Esophagus muscularis mucosa (tissue), 4 donors: ENCODE data around the gene EMILIN1. TPM values are rescaled to one million over a fixed set of nuclear protein-coding genes. Genes with fewer than 3 reads are reported as not detected.

Source experiments
- DNase-seq: peaks from one replicate; pipeline ENCODE4 v3.0.0-alpha.2; 2017; ENCODE audit errors: extremely low spot score
- H3K27ac ChIP-seq, 4 donors: fragments of 200-600 bp; sonication (generic); replicated peaks in 1 of 4; 1 replicate in 3 of 4; 2 replicates in 1 of 4; pipeline ENCODE4 v1.5.1; 2016 to 2019; ENCODE audit warnings: mild to moderate bottlenecking in 1 of 4
- H3K27me3 ChIP-seq, 4 donors: fragments of 200-600 bp; sonication (generic); one replicate each; pipeline versions ENCODE4 v1.5.1 to v1.6.0; 2016 to 2019
- H3K36me3 ChIP-seq, 4 donors: fragments of 200-600 bp; sonication (generic); one replicate each; pipeline ENCODE4 v1.5.1; 2016 to 2019
- H3K4me1 ChIP-seq, 4 donors: fragments of 200-600 bp; sonication (generic); one replicate each; pipeline ENCODE4 v1.5.1; 2016 to 2019
- H3K4me3 ChIP-seq, 4 donors: fragments of 200-600 bp; sonication (generic); 1 replicate in 2 of 4; 2 replicates in 2 of 4; pipeline ENCODE4 v1.5.1; 2016 to 2019; ENCODE audit warnings: mild to moderate bottlenecking in 4 of 4, moderate library complexity in 1 of 4
- H3K9me3 ChIP-seq, 4 donors: fragments of 200-600 bp; sonication (generic); 1 replicate in 3 of 4; 2 replicates in 1 of 4; pipeline ENCODE4 v1.5.1; 2016 to 2019
- CTCF ChIP-seq, 3 experiments: fragments of 200-600 bp in 2 of 3; fragments of 450-650 bp in 1 of 3; sonication (generic) in 2 of 3; IDR thresholded peaks; one replicate each; pipeline ENCODE4 v1.5.1; 2017 to 2019; ENCODE audit warnings: antibody characterized with exemption in 3 of 3, mild to moderate bottlenecking in 2 of 3, moderate library complexity in 1 of 3
- EP300 ChIP-seq: sonication (generic); formaldehyde crosslinking; IDR thresholded peaks from one replicate; pipeline ENCODE4 v1.6.1; 2017; ENCODE audit warnings: antibody characterized with exemption
- POLR2A ChIP-seq: fragments of 450-650 bp; IDR thresholded peaks from one replicate; pipeline ENCODE4 v1.6.1; 2017; ENCODE audit warnings: antibody characterized with exemption, moderate library complexity, mild to moderate bottlenecking, low read depth
- POLR2AphosphoS5 ChIP-seq, 2 donors: sonication (generic); formaldehyde crosslinking; IDR thresholded peaks; one replicate each; pipeline ENCODE4 v1.6.1; 2017; ENCODE audit warnings: antibody characterized with exemption in 2 of 2
- WGBS: methylation state at CpG from one replicate; pipeline ENCODE4 v1.1.5; 2018; 5-methylcytosine and 5-hydroxymethylcytosine counted together
- intact Hi-C: fragments of 100-400 bp; cut with DNase I; formaldehyde crosslinking; loops from one replicate; pipeline ENCODE4 v1.15.1; 2023
- total RNA-seq, 4 donors: library from RNA; depleted of rRNA; stranded (reverse); fragments of >200 nt; gene quantifications; one replicate each; pipeline versions ENCODE4 v1.1.0 to v1.2.1, GENCODE V29; 2016

The EMILIN1 gene
- total RNA-seq, 4 donors from 2014 or later, result 126 to 288 (median 168) TPM

GRCh38 chr2:27091746-27092695 is 13.6 kb downstream of the EMILIN1 start:
- DNase-seq, result no peak
- 73% methylated on average over 17 of the region's 25 CpGs for WGBS
- Histone ChIP-seq H3K36me3 (peaks cover 0 to 9% (median 2%) of the 10 kb centered on the region in 4 donors), H3K27me3 (no peaks in the 10 kb centered on the region), H3K4me3 (no peak overlapping the region), H3K27ac (no peak overlapping the region), H3K9me3 (no peaks in the 10 kb centered on the region), H3K4me1 (peaks cover 15 to 30% (median 19%) of the 10 kb centered on the region in 4 donors)
- intact Hi-C loops, result no loop called here
- TF ChIP-seq POLR2A, result no peak
- no peak for TF ChIP-seq POLR2AphosphoS5 (IDR thresholded peaks at IDR 0.05)
- TF ChIP-seq CTCF (IDR thresholded peaks at IDR 0.05), result no peak
- no peak for TF ChIP-seq EP300

- TF ChIP-seq CTCF (IDR thresholded peaks at IDR 0.05) (no peak), EP300 (no peak), POLR2A (no peak)
- Histone ChIP-seq H3K9me3 (no peaks in the 10 kb centered on the region), H3K27ac (no peak overlapping the region), H3K36me3 (peaks cover 0 to 9% (median 2%) of the 10 kb centered on the region in 4 donors), H3K4me1 (peaks cover 11 to 22% (median 12%) of the 10 kb centered on the region in 4 donors), H3K4me3 (no peak overlapping the region), H3K27me3 (no peaks in the 10 kb centered on the region)
- DNase-seq, result no peak
- intact Hi-C loops, result no loop called here
- WGBS, result 85% methylated on average over 6 of the region's 10 CpGs
Observed at GRCh38 chr2:27092696-27093429, 14.4 kb downstream of the EMILIN1 start.

- Histone ChIP-seq H3K27me3 (no peaks in the 10 kb centered on the region), H3K4me1 (peaks cover 11 to 13% (median 12%) of the 10 kb centered on the region in 4 donors), H3K4me3 (no peak overlapping the region), H3K36me3 (peaks cover 0 to 9% (median 2%) of the 10 kb centered on the region in 4 donors), H3K27ac (no peak overlapping the region), H3K9me3 (no peaks in the 10 kb centered on the region)
- intact Hi-C loops, result no loop called here
- 93% methylated on average over 6 of the region's 6 CpGs for WGBS
- no peak for TF ChIP-seq POLR2AphosphoS5 (IDR thresholded peaks at IDR 0.05)
- no peak for TF ChIP-seq CTCF (IDR thresholded peaks at IDR 0.05)
- DNase-seq, result no peak
Observed at GRCh38 chr2:27093430-27094352, 15.3 kb downstream of the EMILIN1 start.

- Histone ChIP-seq H3K9me3 (no peaks in the 10 kb centered on the region), H3K27ac (no peak overlapping the region), H3K36me3 (peaks cover 0 to 13% (median 3%) of the 10 kb centered on the region in 4 donors), H3K4me3 (no peak overlapping the region), H3K4me1 (peaks cover 11 to 13% (median 12%) of the 10 kb centered on the region in 4 donors), H3K27me3 (no peaks in the 10 kb centered on the region)
- 89% methylated on average over 24 of the region's 24 CpGs for WGBS
- TF ChIP-seq CTCF (IDR thresholded peaks at IDR 0.05) (no peak), POLR2AphosphoS5 (IDR thresholded peaks at IDR 0.05) (no peak), EP300 (no peak), POLR2A (no peak)
- intact Hi-C loops, result no loop called here
- DNase-seq, result no peak
Observed at GRCh38 chr2:27094353-27094984, 16.1 kb downstream of the EMILIN1 start.
